ENCODE data around the gene CRYGB. TPM values are rescaled to one million over a fixed set of nuclear protein-coding genes. Genes with fewer than 3 reads are reported as not detected.
"Not testable (repeated sequence)": the region's sequence is repeated elsewhere in the genome, so short reads cannot be mapped to it uniquely, and the experiment has no call there.

The CRYGB gene
- polyA plus RNA-seq, 1 of the 3 experiments (the other 2 are of a cell fraction): not detected

- no peaks in the 10 kb centered on the region for H4K20me1 ChIP-seq (ENCODE audit: insufficient read depth)
- WGBS (ENCODE audit: low lambda C conversion rate): 67% methylated on average over 13 of the region's 13 CpGs
- H3K27me3 ChIP-seq (ENCODE audit: insufficient read depth): no peaks in the 10 kb centered on the region
- H3K9me2 ChIP-seq: no peaks in the 10 kb centered on the region
- ChIA-PET CTCF (no interaction called here), POLR2A (no interaction called here)
- no peak overlapping the region for H2AFZ ChIP-seq (ENCODE audit: low read depth)
- no peak overlapping the region for H3K27ac ChIP-seq (ENCODE audit: low read depth in 2 of 2, low read length in 1 of 2)
- no peak for TF ChIP-seq YY1 (IDR thresholded peaks at IDR 0.05; ENCODE audit: low read depth)
- TF ChIP-seq ELF1 (IDR thresholded peaks at IDR 0.05): no peak
- TF ChIP-seq FOXJ3 (CRISPR knock-in tag; IDR thresholded peaks at IDR 0.05): no peak
- TF ChIP-seq, protein P1, sequence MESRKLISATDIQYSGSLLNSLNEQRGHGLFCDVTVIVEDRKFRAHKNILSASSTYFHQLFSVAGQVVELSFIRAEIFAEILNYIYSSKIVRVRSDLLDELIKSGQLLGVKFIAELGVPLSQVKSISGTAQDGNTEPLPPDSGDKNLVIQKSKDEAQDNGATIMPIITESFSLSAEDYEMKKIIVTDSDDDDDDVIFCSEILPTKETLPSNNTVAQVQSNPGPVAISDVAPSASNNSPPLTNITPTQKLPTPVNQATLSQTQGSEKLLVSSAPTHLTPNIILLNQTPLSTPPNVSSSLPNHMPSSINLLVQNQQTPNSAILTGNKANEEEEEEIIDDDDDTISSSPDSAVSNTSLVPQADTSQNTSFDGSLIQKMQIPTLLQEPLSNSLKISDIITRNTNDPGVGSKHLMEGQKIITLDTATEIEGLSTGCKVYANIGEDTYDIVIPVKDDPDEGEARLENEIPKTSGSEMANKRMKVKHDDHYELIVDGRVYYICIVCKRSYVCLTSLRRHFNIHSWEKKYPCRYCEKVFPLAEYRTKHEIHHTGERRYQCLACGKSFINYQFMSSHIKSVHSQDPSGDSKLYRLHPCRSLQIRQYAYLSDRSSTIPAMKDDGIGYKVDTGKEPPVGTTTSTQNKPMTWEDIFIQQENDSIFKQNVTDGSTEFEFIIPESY (IDR thresholded peaks at IDR 0.05; ENCODE audit: borderline replicate concordance, low read depth): no peak
- no peak for TF ChIP-seq EZH2phosphoT487 (IDR thresholded peaks at IDR 0.05; ENCODE audit: borderline replicate concordance, low read depth)
- no peak for TF ChIP-seq MEF2A (IDR thresholded peaks at IDR 0.05; ENCODE audit: borderline replicate concordance, low read depth)
- no peak for TF ChIP-seq RCOR1 (IDR thresholded peaks at IDR 0.05; ENCODE audit: low read length)
- no peak for TF ChIP-seq PBX3 (IDR thresholded peaks at IDR 0.05)
- TF ChIP-seq, protein P2, sequence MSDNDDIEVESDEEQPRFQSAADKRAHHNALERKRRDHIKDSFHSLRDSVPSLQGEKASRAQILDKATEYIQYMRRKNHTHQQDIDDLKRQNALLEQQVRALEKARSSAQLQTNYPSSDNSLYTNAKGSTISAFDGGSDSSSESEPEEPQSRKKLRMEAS (IDR thresholded peaks at IDR 0.05; ENCODE audit: low read depth): no peak
- no peak for TF ChIP-seq JUND (IDR thresholded peaks at IDR 0.05)
- no peak for TF ChIP-seq GABPA (IDR thresholded peaks at IDR 0.05; ENCODE audit: low read depth)
- no peaks in the 10 kb centered on the region for H3K9me3 ChIP-seq
- H3K4me3 ChIP-seq (ENCODE audit: low read depth in 2 of 2, low read length in 1 of 2): no peak overlapping the region
- DNase-seq: no peak
- H3K79me2 ChIP-seq (ENCODE audit: insufficient read depth): no peaks in the 10 kb centered on the region
- no peak overlapping the region for H3K9ac ChIP-seq
- no peak overlapping the region for H3K4me2 ChIP-seq
- H3K36me3 ChIP-seq (replicated peaks in 1 of 2; ENCODE audit: control insufficient read depth in 1 of 2, insufficient read depth in 2 of 2, low read length in 1 of 2): no peaks in the 10 kb centered on the region
- no peaks in the 10 kb centered on the region for H3F3A ChIP-seq (replicated peaks; ENCODE audit: insufficient read depth)
- peaks cover 0 to 2% of the 10 kb centered on the region in 2 experiments; a peak in 1 of 4 replicates for H3K4me1 ChIP-seq (ENCODE audit: control insufficient read depth in 1 of 2, insufficient read depth in 2 of 2, low read depth in 1 of 2, low read length in 1 of 2)
Measured at GRCh38 chr2:208099682-208100470, 46.1 kb downstream of the CRYGB start.

DNA sequence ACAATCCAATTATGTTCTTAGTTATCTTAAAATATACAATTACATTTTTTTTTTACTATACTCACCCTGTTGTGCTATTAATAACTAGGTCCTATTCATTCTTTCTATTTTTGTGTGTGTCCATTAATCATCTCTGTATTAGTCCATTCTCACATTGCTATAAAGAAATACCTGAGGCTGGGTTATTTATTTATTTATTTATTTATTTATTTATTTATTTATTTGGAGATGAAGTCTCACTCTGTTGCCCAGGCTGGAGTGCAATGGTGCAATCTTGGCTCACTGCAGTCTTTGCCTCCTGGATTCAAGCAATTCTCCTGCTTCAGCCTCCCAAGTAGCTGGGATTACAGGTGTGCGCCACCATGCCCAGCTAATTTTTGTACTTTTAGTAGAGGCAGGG is 47.3 kb downstream of the CRYGB start:
- H2AFZ ChIP-seq (ENCODE audit: low read depth); H4K20me1 ChIP-seq (ENCODE audit: insufficient read depth); CTCF ChIA-PET; DNase-seq; H3K4me1 ChIP-seq (ENCODE audit: control insufficient read depth in 1 of 2, insufficient read depth in 2 of 2, low read depth in 1 of 2, low read length in 1 of 2); H3K9me2 ChIP-seq; H3K4me2 ChIP-seq; POLR2A ChIA-PET; H3F3A ChIP-seq (replicated peaks; ENCODE audit: insufficient read depth); H3K36me3 ChIP-seq (replicated peaks in 1 of 2; ENCODE audit: control insufficient read depth in 1 of 2, insufficient read depth in 2 of 2, low read length in 1 of 2); H3K4me3 ChIP-seq (ENCODE audit: low read depth in 2 of 2, low read length in 1 of 2); H3K9me3 ChIP-seq; H3K9ac ChIP-seq; H3K27me3 ChIP-seq (ENCODE audit: insufficient read depth); H3K79me2 ChIP-seq (ENCODE audit: insufficient read depth); H3K27ac ChIP-seq (ENCODE audit: low read depth in 2 of 2, low read length in 1 of 2): not testable (repeated sequence)
- WGBS (ENCODE audit: low lambda C conversion rate): 70% methylated on average over 1 of the region's 1 CpG
